Left ventricle myocardium inferior (tissue), 1 donor: ENCODE measurements around the gene AATF. TPM values are rescaled to one million over a fixed set of nuclear protein-coding genes. Genes with fewer than 3 reads are reported as not detected.

Source experiments
- DNase-seq: peaks from one replicate; pipeline ENCODE4 v3.0.0-alpha.2; 2020
- H3K27ac ChIP-seq: fragments of 200-600 bp; replicated peaks from 2 replicates; pipeline ENCODE4 v1.8.0; 2021
- H3K27me3 ChIP-seq: fragments of 200-600 bp; 2 replicates; pipeline ENCODE4 v1.8.0; 2021; ENCODE audit warnings: low read depth
- H3K36me3 ChIP-seq: fragments of 200-600 bp; 2 replicates; pipeline ENCODE4 v1.8.0; 2021
- H3K4me1 ChIP-seq: fragments of 200-600 bp; 2 replicates; pipeline ENCODE4 v1.8.0; 2021
- H3K4me3 ChIP-seq: fragments of 200-600 bp; 2 replicates; pipeline ENCODE4 v1.8.0; 2021; ENCODE audit warnings: mild to moderate bottlenecking, moderate library complexity
- H3K9me3 ChIP-seq: fragments of 200-600 bp; replicated peaks from 2 replicates; pipeline ENCODE4 v1.8.0; 2021
- CTCF ChIP-seq: fragments of 200-600 bp; IDR thresholded peaks from 2 replicates; pipeline ENCODE4 v1.8.0; 2021; ENCODE audit warnings: antibody characterized with exemption, mild to moderate bottlenecking, borderline replicate concordance
- intact Hi-C: fragments of 100-400 bp; cut with micrococcal nuclease; formaldehyde crosslinking; loops from one replicate; pipeline ENCODE4 v1.11.0; 2022
- total RNA-seq: library from RNA; stranded (reverse); fragmentation: NEBNext Ultra II Directional; extraction: Animal tissue kit (Norgen Biotek cat#: 25700); gene quantifications from one replicate; pipeline ENCODE4 v1.2.1, GENCODE V29; 2021
- donor health status: DM: no; HTN: yes; CAD: no; lungs with severe emphysema.

Gene AATF
- total RNA-seq, 1 donor from 2014 or later, result 24.2 TPM

DNA sequence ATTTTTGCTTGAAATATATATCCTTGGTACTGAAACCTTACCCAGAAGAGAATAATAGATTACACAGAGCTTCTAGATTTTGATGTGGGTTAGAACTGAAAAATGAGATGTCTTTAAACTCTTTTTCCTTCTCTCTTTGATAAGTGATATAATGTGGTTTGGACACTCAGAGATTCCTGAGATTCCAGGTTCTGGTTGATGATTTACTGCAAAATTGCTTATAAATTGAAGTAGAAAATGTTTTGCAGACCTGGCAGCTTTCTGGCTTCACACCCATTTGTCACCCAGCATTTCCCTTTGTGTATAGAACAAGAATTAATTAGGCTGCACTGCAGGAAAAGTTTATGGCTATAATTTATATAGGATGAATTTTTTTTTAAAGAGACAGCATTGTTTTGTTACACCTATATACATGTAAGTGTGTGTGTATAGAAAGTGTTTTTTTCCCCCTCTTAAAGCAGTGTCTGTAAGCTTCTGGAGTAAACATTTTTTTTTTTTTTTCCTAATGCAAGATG, 23.5 kb downstream of the AATF start:
- no peaks in the 10 kb centered on the region for H3K4me1 ChIP-seq
- intact Hi-C loops, result no loop called here
- no peak overlapping the region for H3K27ac ChIP-seq
- no peak overlapping the region for H3K4me3 ChIP-seq
- TF ChIP-seq CTCF, result no peak
- H3K9me3 ChIP-seq, result no peaks in the 10 kb centered on the region
- no peak for DNase-seq
- no peaks in the 10 kb centered on the region for H3K27me3 ChIP-seq
- H3K36me3 ChIP-seq, result peaks cover 12% of the 10 kb centered on the region

DNA sequence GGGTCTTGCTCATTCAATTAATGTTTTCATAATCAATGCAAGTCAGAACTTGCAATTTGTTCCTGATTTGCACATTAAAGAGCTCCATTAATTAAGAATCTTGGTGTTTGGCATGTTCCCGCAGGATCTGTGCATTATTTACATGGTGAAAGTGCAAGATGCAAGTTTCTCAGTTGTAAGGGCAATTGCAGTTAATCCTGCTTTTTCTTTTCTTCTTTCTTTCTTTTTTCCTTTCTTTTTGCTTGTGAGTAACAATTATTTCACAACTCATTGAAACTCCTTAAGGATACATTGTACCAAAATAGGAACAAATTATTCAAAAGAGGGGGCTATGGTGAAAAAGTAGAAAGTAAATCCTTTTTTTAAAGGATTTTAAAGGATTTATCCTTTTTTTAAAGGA, 24.2 kb downstream of the AATF start:
- TF ChIP-seq CTCF, result no peak
- no peak for DNase-seq
- Histone ChIP-seq H3K27me3 (no peaks in the 10 kb centered on the region), H3K4me3 (no peak overlapping the region), H3K9me3 (no peaks in the 10 kb centered on the region), H3K27ac (no peak overlapping the region), H3K36me3 (peaks cover 12% of the 10 kb centered on the region), H3K4me1 (no peaks in the 10 kb centered on the region)
- intact Hi-C loops, result no loop called here

DNA sequence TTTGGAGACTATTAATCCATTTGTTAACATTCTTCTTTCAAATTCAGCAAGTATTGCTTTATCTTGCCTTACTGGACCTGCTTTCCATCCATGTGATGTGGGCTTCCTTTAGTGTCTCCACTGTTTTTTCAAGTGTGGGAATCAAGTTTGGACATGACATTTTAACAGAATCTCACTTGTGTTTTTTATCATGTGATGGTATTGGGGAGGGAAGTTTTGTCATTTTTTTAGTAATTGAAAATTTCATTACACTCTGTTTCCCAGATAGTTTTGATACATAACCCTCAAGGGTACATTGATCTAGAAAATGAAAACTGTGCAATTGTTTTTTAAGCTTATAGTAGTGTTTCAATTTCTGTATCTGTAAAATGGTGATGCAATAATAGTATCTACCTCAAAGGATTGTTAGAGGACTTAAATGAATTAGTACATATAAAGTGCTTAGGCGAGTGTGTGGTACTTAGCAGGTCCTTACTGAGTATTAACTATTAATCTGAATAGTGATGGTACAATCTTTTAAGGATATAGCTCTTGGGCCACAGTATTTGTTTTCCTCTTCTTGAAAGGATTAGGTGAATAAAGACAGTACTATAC, 27.3 kb downstream of the AATF start:
- Histone ChIP-seq H3K27me3 (no peaks in the 10 kb centered on the region), H3K27ac (no peak overlapping the region), H3K36me3 (no peaks in the 10 kb centered on the region), H3K9me3 (no peaks in the 10 kb centered on the region), H3K4me3 (no peak overlapping the region), H3K4me1 (peaks cover 14% of the 10 kb centered on the region)
- no peak for TF ChIP-seq CTCF
- DNase-seq, result no peak
- intact Hi-C loops, result no loop called here

DNA sequence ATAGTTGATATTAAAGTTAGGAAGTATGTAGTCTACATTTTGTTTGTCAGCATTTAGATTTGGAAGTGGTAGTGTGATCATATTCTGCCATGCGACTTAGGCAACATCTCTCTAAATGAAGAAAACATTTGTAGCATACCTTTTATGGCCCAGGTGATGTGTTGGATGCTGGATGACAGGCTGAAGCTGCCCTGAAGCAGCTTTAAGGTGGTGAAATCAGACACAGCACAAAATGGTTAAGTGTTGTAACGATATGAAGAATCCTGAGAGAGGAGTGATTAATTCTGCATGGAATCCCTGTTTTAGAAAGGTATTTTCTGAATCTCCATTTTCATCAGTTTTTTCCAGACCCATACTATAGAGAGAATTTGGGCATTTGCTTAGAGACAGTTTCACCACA, 28.3 kb downstream of the AATF start:
- no peaks in the 10 kb centered on the region for H3K27me3 ChIP-seq
- no peak for DNase-seq
- no peak overlapping the region for H3K4me3 ChIP-seq
- no peaks in the 10 kb centered on the region for H3K9me3 ChIP-seq
- no peaks in the 10 kb centered on the region for H3K36me3 ChIP-seq
- H3K4me1 ChIP-seq, result peaks cover 14% of the 10 kb centered on the region
- intact Hi-C loops, result no loop called here
- H3K27ac ChIP-seq, result no peak overlapping the region
- TF ChIP-seq CTCF, result no peak

GRCh38 chr17:36977568-36977967, 28.8 kb downstream of the AATF start:
- intact Hi-C loops, result no loop called here
- Histone ChIP-seq H3K36me3 (no peaks in the 10 kb centered on the region), H3K4me1 (peaks cover 14% of the 10 kb centered on the region), H3K27ac (no peak overlapping the region), H3K4me3 (no peak overlapping the region), H3K9me3 (no peaks in the 10 kb centered on the region), H3K27me3 (no peaks in the 10 kb centered on the region)
- no peak for DNase-seq
- no peak for TF ChIP-seq CTCF
